ENCODE data around the gene KLHDC4.
A peak's percentile ranks its signal among the peaks of the same experiment; 100 is the strongest.

KLHDC4 gene

DNA sequence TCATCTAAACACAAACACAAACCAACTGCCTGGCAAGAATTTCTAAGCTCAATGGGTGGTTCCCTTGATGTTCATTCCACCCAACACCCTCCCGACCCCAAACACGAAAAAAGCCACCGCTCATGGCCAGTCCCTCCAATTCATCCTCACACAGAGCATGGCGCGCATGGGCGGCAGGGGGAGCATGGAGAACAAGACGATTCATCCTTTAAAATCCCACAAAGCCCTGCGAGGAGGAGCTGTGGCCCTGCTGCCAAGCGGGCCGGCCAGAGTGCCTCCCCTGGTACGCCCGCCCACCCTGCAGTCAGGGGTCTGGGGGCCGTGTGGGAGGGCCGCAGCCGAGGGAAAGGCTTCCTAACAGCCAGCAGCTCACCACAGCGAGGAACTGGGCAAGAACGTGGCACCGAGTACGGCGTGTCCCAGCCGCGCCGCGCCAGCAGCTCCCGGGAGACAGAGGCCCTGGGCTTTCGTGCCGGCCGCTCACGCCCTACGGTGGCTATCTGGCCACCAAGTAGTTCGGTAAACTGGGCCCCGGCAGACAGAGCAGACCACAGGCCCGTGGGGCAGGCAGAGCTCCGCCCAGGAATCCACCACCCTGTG lies 60.9 kb downstream of the KLHDC4 start:
- no peak overlapping the region for H3K27ac ChIP-seq
- H3K4me3 ChIP-seq, result no peak overlapping the region

DNA sequence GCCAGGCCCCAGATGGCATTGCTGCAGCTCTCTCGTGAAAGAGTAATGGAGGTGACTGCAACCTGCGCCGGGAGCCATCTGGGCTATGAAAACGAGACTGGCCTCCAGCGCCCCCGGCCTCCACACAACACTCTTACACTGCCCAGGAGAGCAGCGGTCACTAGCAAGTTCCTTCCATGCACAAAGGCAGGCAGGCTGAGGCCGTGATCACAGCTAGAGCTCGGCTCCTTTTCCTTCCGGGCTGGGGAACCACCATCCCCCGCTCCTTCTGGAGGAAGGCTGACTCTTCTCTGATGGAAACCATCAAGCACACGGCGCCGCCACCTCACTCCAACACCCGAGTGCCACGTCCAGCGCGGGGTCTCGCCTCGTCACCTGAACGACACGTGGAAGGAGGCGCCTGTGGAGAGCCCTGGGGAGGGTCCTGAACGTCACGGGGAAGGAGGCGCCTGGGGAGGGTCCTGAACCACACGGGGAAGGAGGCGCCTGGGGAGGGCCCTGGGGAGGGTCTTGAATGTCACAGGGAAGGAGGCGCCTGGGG lies 61.9 kb downstream of the KLHDC4 start:
- no peak overlapping the region for H3K4me3 ChIP-seq
- no peak overlapping the region for H3K27ac ChIP-seq

DNA sequence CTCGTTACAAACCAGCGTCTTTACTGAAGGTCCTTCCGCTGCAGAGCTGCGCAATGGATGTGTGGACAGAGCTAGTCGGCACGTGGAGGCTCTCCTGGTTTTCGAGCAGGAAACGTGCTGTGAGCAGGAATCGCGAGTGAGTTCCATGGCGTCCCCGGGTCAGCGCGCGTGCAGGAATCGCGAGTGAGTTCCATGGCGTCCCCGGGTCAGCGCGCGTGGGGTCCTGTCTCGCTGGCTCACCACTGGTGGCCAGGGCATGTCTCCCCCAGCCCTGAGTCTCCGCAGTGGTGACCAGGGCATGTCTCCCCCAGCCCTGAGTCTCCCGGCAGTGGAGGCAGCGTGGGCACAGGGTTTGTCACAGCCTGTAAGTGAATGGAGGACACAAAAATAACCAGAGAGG lies 62.7 kb downstream of the KLHDC4 start:
- Histone ChIP-seq H3K4me3 (no peak overlapping the region), H3K27ac (no peak overlapping the region)

DNA sequence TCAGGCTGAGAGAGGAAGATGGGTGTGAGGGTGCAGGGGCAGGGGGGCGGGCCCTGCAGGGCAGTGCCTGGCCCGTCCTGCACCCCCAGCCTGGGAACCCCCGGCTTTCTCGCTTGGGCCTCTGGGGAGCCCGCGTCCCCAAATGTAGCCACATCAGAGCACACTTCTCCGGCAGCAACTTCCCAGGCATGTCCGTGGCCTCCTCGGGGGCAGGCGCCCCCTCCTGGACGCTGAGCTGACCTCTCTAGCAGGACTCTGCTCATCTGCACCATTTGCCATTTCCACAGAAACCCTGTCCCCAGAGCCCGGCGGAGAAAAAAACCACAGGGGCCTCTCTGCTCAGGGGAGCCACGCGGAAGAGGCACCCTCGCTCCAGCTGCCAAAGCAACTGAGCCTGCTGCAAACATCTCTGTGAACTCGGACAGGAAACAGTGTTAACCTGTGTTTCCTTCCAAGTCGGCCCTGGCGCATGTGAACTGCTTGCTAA lies 63.4 kb downstream of the KLHDC4 start:
- Histone ChIP-seq H3K4me3 (no peak overlapping the region), H3K27ac (peak overlapping the region in 3 of 21 experiments; percentile 29 to 42 (median 40))

DNA sequence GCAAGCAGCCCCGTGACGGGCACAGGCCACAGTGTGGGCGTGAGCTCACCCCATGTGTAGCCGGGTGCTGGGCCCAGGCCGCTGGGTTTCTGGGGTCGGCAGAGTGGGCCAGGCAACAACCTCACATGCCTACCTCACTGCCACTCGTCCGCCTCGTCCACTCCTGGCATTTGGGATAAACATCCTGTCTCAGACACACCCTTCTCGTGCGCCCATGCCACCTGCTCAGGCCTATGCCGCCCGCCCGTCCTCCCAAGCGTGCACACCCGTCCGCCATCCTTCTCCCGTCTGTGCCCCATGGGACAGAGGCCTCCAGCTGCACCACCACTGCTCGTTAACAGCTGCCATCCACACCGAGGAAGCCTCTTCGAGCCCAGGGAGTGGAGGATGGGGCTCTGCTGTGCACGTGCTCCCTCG lies 64.3 kb downstream of the KLHDC4 start:
- H3K27ac ChIP-seq, result no peak overlapping the region

GRCh38 chr16:87701078-87701460 lies 64.7 kb downstream of the KLHDC4 start:
- Histone ChIP-seq H3K4me3 (no peak overlapping the region), H3K27ac (no peak overlapping the region)

More for the DNA sequence above, 64.3 kb downstream of the KLHDC4 start:
- no peak overlapping the region for H3K4me3 ChIP-seq

GRCh38 chr16:87700406-87701077 lies 65.2 kb downstream of the KLHDC4 start:
- no peak overlapping the region for H3K27ac ChIP-seq
- no peak overlapping the region for H3K4me3 ChIP-seq

GRCh38 chr16:87698676-87699199 lies 67.0 kb downstream of the KLHDC4 start:
- Histone ChIP-seq H3K27ac (peak overlapping the region in 2 of 21 experiments; percentile 22 to 29), H3K4me3 (no peak overlapping the region)

DNA sequence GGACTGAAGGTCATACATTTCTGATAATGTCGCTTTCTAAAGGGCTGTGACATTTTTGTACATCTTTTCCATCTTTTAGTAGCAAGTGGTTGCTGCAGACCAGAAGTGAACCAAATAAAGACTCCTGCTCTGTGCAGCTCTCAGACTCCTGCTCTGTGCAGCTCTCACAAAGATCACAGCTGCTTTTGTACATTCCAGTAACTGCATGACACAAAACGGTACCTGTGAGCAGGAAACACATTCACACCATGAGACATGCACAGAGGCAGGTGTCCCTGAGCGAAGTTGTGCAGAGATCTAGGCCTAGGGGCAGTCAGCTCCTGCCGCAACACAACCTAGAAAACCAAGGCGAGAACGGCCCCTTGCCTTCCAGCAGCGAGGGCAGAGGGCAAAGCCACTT lies 67.5 kb downstream of the KLHDC4 start:
- Histone ChIP-seq H3K4me3 (no peak overlapping the region), H3K27ac (peak overlapping the region in 1 of 21 experiments; percentile 22)

GRCh38 chr16:87697792-87698191 lies 68.0 kb downstream of the KLHDC4 start:
- H3K27ac ChIP-seq, result no peak overlapping the region
- no peak overlapping the region for H3K4me3 ChIP-seq

- Histone ChIP-seq H3K27ac (no peak overlapping the region), H3K4me3 (no peak overlapping the region)
Measured at GRCh38 chr16:87697256-87697655, 68.5 kb downstream of the KLHDC4 start.

DNA sequence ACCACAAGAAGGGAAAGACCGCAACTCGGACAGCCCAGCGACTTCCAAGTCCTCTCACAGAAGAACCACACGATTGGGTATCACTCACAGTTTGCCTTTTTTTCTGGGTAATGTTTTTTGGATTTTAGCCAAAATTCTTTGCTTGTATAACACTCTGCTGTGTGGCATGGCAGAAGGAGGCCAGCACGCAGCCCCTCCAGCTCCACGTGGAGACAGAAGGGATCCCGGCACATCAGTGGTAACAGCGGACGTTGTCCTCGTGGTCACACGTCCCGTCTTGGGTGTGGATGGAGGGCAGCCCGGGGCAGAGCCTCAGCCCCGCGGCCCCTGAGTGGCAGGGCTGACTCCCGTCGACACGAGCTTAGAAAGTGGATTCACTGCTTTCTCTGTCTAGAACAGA lies 69.1 kb downstream of the KLHDC4 start:
- no peak overlapping the region for H3K27ac ChIP-seq
- H3K4me3 ChIP-seq, result no peak overlapping the region

DNA sequence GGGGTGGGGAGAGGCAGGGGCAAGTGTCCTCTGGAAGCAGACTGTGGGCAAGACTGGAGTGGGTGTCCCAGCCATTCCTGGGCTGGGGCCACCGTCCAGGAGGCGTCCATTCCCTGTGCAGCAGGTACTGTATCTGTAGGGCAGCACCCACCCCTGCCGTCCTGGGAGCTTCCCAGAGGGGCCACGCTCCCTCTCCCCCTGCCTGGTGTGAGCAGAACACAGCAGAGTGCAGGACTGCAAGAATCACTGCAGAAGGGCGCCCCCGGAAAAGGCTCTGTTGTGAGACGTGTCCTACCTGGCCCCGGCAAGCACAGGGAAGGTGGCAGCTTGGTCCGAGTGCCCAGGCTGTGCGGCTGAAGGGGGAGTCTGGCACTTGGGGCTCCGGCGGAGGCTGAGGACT lies 70.3 kb downstream of the KLHDC4 start:
- H3K4me3 ChIP-seq, result no peak overlapping the region
- no peak overlapping the region for H3K27ac ChIP-seq

- Histone ChIP-seq H3K27ac (no peak overlapping the region), H3K4me3 (no peak overlapping the region)
Measured at GRCh38 chr16:87694441-87695125, 71.2 kb downstream of the KLHDC4 start.

GRCh38 chr16:87693827-87694226 lies 72.0 kb downstream of the KLHDC4 start:
- H3K4me3 ChIP-seq, result no peak overlapping the region
- H3K27ac ChIP-seq, result no peak overlapping the region

DNA sequence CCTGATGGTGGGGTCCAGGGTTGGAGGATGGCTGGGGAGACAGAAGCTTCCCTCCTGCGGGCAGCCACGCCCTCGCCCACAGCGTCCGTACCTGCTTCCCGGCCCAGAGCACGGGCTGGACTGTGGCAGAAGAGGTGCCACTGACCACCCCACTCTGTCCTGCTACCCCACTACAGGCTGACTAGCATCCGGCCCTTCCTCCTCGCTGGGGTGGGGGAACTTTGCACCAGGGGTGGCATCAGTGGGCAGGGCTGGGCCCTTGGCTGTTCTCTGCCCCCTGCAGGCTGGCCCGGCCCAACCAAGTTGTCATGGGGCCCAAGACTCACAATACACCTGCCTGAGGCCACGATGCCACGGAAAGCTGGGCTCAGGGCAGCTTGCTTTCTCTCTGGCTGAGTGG lies 73.0 kb downstream of the KLHDC4 start:
- no peak overlapping the region for H3K4me3 ChIP-seq
- no peak overlapping the region for H3K27ac ChIP-seq

- H3K27ac ChIP-seq, result no peak overlapping the region
- no peak overlapping the region for H3K4me3 ChIP-seq
Measured at GRCh38 chr16:87692176-87692575, 73.6 kb downstream of the KLHDC4 start.

DNA sequence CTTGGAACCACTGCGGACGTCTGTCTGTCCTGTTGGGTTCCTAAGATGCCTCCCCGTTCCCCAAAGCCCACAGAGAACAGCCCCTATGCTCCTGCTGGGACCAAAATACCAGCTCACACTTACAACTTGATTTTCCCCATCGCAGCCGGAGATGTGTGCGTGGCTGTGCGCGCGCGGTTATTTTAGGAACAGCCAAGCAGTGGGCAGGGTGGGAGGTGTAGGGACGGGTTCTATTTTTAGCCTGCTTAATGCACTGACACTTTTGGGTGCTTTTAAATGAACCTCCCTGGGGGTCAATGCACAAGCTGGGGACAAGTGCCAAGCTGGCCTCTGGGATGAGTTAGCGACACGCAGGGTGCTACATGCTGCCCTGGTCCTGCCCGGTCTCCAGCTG lies 74.1 kb downstream of the KLHDC4 start:
- no peak overlapping the region for H3K27ac ChIP-seq
- no peak overlapping the region for H3K4me3 ChIP-seq

DNA sequence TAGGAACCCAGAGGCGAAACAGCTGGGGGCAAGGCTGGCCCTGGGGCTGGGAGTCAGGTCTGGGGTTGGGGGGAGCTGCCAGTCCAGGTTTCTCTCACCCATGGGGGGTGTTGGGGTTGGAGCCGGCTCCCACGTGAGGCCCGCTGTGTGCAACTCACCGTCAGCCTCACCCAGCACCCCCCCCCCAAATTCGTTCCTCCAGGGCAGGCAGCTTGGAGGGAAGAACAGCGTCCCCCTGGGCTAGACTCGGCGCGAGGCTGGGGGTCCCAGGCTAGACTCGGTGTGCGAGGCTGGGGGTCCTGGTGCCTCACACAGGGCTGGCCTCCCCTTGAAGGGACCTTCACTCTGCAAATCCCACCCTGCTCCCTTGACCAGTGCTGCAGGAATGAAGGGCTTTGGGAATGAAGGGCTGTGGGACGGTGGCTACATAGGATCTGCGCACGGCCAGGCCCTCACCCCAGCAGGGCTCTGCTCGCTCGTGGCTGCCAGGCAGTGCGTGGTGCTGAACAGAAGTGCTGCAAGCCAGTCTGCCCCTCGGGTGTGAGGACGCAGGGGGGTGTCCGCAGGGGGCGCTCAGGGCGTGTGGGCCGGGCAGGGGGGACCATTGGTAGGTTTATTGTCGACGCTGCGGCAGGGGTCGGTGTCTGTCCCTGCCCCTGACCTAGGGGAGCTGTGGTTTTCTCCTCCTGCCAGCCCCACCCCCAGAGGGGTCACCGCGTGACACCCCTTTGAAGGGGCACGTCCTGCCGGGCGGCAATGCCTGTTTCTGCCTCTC lies 74.7 kb downstream of the KLHDC4 start:
- H3K27ac ChIP-seq, result no peak overlapping the region
- H3K4me3 ChIP-seq, result no peak overlapping the region

DNA sequence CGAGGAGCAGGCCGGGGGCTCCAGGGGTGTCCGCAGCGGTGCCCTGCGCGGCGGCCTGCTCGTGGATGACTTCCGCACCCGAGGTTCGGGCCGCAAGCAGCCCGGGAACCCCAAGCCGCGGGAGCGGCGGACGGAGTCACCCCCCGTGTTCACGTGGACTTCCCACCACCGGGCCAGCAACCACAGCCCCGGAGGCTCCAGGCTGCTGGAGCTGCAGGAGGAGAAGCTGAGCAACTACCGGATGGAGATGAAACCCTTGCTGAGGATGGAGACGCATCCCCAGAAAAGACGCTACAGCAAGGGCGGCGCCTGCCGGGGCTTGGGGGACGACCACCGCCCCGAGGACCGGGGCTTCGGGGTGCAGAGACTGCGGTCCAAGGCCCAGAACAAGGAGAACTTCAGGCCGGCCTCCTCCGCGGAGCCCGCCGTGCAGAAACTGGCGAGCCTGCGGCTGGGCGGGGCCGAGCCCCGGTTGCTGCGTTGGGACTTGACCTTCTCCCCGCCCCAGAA lies 75.8 kb downstream of the KLHDC4 start:
- H3K27ac ChIP-seq, result no peak overlapping the region

More for the DNA sequence above, 75.8 kb downstream of the KLHDC4 start:
- H3K4me3 ChIP-seq, result no peak overlapping the region
